Peyer's patch (tissue), 4 donors: ENCODE results near the gene CNTNAP2.

Experiments
- CTCF ChIP-seq, 6 experiments: fragments of 450-650 bp in 4 of 6; fragments of 200-600 bp in 2 of 6; sonication (generic) in 1 of 6; IDR thresholded peaks; one replicate each; pipeline ENCODE4 v1.5.1; 2017 to 2019; ENCODE audit warnings: antibody characterized with exemption in 6 of 6, mild to moderate bottlenecking in 3 of 6, moderate library complexity in 1 of 6
- POLR2A ChIP-seq, 2 donors: fragments of 450-650 bp; IDR thresholded peaks; one replicate each; pipeline ENCODE4 v1.5.1; 2017; ENCODE audit warnings: antibody characterized with exemption in 2 of 2, mild to moderate bottlenecking in 2 of 2, moderate library complexity in 2 of 2

DNA sequence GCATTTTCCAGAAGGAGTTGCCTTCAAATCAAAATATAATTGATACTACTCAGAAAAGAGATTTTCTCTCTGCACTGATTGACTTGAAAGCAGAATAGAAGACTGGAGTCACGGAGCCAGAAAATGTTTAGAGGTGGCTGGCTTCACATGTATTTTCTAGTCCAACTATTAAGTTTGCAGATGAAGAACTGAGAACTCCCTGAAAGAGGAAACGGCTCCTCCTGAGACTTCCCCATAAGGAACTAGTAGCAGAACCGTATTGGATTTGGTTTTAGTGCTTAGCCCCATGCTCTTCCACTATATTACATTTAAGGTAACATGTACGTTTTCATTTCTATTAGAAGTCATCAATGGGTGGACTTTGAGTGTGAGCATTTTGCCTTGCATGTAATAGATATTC, 946.3 kb downstream of the CNTNAP2 start:
- TF ChIP-seq POLR2A (IDR thresholded peaks at IDR 0.05): no peak
- TF ChIP-seq CTCF (IDR thresholded peaks at IDR 0.05): no peak
